Neural cell (in vitro differentiated cells): ENCODE measurements around the gene ZBTB17.

Source experiments
- EP300 ChIP-seq: fragments of 450-650 bp; conservative IDR thresholded peaks from 2 replicates; pipeline ENCODE4 v1.6.1; 2014; ENCODE audit warnings: antibody characterized with exemption, mild to moderate bottlenecking, moderate library complexity; ENCODE audit not compliant: poor library complexity, severe bottlenecking
- EZH2 ChIP-seq: fragments of 200-600, 300-800 bp; shearing (Covaris generic), sonication (generic); IDR thresholded peaks from 2 replicates; pipeline ENCODE4 v1.6.1; 2014; ENCODE audit warnings: antibody characterized with exemption, low read length, borderline replicate concordance, mild to moderate bottlenecking; ENCODE audit not compliant: insufficient read depth, poor library complexity, severe bottlenecking
- MXI1 ChIP-seq: fragments of 450-650 bp; conservative IDR thresholded peaks from 2 replicates; pipeline ENCODE4 v1.6.1; 2014; ENCODE audit warnings: antibody characterized with exemption, mild to moderate bottlenecking; ENCODE audit not compliant: poor library complexity, severe bottlenecking
- POLR2AphosphoS5 ChIP-seq: IDR thresholded peaks from 2 replicates; pipeline ENCODE4 v1.6.1; 2012
- RAD21 ChIP-seq: fragments of 450-650 bp; conservative IDR thresholded peaks from 2 replicates; pipeline ENCODE4 v1.6.1; 2014; ENCODE audit warnings: antibody characterized with exemption, mild to moderate bottlenecking, moderate library complexity
- SMC3 ChIP-seq: fragments of 450-650 bp; conservative IDR thresholded peaks from 2 replicates; pipeline ENCODE4 v1.6.1; 2014; ENCODE audit warnings: antibody characterized with exemption, mild to moderate bottlenecking, moderate library complexity; ENCODE audit not compliant: poor library complexity
- TF ChIP-seq, protein P1 (sequence below): fragments of 450-650 bp; IDR thresholded peaks from 2 replicates; pipeline ENCODE4 v1.5.1; 2014; ENCODE audit warnings: antibody characterized with exemption, mild to moderate bottlenecking, moderate library complexity; ENCODE audit not compliant: poor library complexity, severe bottlenecking
- TF ChIP-seq, protein P2 (sequence below): IDR thresholded peaks from 2 replicates; pipeline ENCODE4 v1.6.1; 2012; ENCODE audit warnings: borderline replicate concordance

DNA sequence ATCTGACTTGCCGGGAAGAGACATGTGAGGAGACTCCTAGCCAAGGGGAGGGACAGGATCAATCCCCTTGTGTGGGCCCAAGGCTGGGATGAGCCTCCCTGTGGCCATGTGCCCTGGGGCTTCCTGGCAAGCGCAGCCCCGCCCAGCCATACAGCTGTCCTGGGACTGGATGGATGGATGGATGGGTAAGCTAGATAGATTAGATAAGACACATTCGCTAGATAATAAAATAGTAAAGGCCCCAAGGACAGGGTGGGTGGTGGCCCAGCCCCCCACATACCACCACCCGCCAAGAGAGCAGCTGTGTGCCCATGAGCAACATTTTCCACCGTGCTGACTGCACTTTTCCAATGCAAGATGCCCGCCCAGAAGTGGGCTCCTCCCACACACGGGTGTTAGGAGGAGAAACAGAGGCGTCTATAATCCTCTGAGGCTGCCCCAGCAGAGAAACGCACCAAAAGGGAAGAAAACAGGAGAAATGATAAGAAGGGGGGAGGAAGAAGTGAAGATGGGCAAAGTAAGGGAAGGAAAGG, 25.1 kb downstream of the ZBTB17 start:
- TF ChIP-seq, protein P1, sequence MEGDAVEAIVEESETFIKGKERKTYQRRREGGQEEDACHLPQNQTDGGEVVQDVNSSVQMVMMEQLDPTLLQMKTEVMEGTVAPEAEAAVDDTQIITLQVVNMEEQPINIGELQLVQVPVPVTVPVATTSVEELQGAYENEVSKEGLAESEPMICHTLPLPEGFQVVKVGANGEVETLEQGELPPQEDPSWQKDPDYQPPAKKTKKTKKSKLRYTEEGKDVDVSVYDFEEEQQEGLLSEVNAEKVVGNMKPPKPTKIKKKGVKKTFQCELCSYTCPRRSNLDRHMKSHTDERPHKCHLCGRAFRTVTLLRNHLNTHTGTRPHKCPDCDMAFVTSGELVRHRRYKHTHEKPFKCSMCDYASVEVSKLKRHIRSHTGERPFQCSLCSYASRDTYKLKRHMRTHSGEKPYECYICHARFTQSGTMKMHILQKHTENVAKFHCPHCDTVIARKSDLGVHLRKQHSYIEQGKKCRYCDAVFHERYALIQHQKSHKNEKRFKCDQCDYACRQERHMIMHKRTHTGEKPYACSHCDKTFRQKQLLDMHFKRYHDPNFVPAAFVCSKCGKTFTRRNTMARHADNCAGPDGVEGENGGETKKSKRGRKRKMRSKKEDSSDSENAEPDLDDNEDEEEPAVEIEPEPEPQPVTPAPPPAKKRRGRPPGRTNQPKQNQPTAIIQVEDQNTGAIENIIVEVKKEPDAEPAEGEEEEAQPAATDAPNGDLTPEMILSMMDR: no peak
- no peak for TF ChIP-seq SMC3
- TF ChIP-seq EZH2: no peak
- TF ChIP-seq, protein P2, sequence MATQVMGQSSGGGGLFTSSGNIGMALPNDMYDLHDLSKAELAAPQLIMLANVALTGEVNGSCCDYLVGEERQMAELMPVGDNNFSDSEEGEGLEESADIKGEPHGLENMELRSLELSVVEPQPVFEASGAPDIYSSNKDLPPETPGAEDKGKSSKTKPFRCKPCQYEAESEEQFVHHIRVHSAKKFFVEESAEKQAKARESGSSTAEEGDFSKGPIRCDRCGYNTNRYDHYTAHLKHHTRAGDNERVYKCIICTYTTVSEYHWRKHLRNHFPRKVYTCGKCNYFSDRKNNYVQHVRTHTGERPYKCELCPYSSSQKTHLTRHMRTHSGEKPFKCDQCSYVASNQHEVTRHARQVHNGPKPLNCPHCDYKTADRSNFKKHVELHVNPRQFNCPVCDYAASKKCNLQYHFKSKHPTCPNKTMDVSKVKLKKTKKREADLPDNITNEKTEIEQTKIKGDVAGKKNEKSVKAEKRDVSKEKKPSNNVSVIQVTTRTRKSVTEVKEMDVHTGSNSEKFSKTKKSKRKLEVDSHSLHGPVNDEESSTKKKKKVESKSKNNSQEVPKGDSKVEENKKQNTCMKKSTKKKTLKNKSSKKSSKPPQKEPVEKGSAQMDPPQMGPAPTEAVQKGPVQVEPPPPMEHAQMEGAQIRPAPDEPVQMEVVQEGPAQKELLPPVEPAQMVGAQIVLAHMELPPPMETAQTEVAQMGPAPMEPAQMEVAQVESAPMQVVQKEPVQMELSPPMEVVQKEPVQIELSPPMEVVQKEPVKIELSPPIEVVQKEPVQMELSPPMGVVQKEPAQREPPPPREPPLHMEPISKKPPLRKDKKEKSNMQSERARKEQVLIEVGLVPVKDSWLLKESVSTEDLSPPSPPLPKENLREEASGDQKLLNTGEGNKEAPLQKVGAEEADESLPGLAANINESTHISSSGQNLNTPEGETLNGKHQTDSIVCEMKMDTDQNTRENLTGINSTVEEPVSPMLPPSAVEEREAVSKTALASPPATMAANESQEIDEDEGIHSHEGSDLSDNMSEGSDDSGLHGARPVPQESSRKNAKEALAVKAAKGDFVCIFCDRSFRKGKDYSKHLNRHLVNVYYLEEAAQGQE: no peak
- no peak for TF ChIP-seq MXI1
- no peak for TF ChIP-seq POLR2AphosphoS5
- TF ChIP-seq EP300: no peak
- TF ChIP-seq RAD21: no peak
